Measurements from ENCODE around the gene ZDHHC19.

The ZDHHC19 gene

GRCh38 chr3:196240424-196240823 lies 29.2 kb upstream of the ZDHHC19 start:
- TF ChIP-seq CTCF (IDR thresholded peaks at IDR 0.05), result no peak

- TF ChIP-seq CTCF (IDR thresholded peaks at IDR 0.05), result no peak
Measured at GRCh38 chr3:196238612-196239560, 27.7 kb upstream of the ZDHHC19 start.

GRCh38 chr3:196237203-196237602 lies 26.0 kb upstream of the ZDHHC19 start:
- TF ChIP-seq CTCF (IDR thresholded peaks at IDR 0.05), result no peak

GRCh38 chr3:196236223-196236622 lies 25.0 kb upstream of the ZDHHC19 start:
- no peak for TF ChIP-seq CTCF (IDR thresholded peaks at IDR 0.05)

GRCh38 chr3:196235452-196236122 lies 24.4 kb upstream of the ZDHHC19 start:
- no peak for TF ChIP-seq CTCF (IDR thresholded peaks at IDR 0.05)

GRCh38 chr3:196232882-196233251 lies 21.7 kb upstream of the ZDHHC19 start:
- no peak for TF ChIP-seq CTCF (IDR thresholded peaks at IDR 0.05)

- no peak for TF ChIP-seq CTCF (IDR thresholded peaks at IDR 0.05)
Measured at GRCh38 chr3:196232154-196232881, 21.1 kb upstream of the ZDHHC19 start.
